Middle frontal gyrus (tissue), 1 donor: Measurements from ENCODE around the gene CPED1.
"Not testable (repeated sequence)": the region's sequence is repeated elsewhere in the genome, so short reads cannot be mapped to it uniquely, and the experiment has no call there.

Experiments used
- DNase-seq: peaks from one replicate; pipeline ENCODE4 v3.0.0-alpha.2; 2015; ENCODE audit warnings: low spot score; ENCODE audit errors: extremely low spot score

Gene CPED1

GRCh38 chr7:120981117-120981516 is 7.4 kb upstream of the CPED1 start:
- DNase-seq, result no peak

GRCh38 chr7:120981888-120982615 is 6.5 kb upstream of the CPED1 start:
- no peak for DNase-seq

GRCh38 chr7:120983592-120983991 is 4.9 kb upstream of the CPED1 start:
- DNase-seq, result not testable (repeated sequence)

- no peak for DNase-seq
Measured at GRCh38 chr7:120984406-120984805, 4.1 kb upstream of the CPED1 start.

- DNase-seq, result no peak
Measured at GRCh38 chr7:120985130-120985758, 3.3 kb upstream of the CPED1 start.

- no peak for DNase-seq
Measured at GRCh38 chr7:120985839-120986238, 2.7 kb upstream of the CPED1 start.

- DNase-seq, result no peak
Measured at GRCh38 chr7:120986650-120987049, 1.9 kb upstream of the CPED1 start.

GRCh38 chr7:120987280-120987679 is 1.2 kb upstream of the CPED1 start:
- DNase-seq, result no peak

- DNase-seq, result peak; percentile 46
Measured at GRCh38 chr7:120987683-120988590, 574 bp upstream of the CPED1 start.

GRCh38 chr7:120989257-120990220 is 1.0 kb downstream of the CPED1 start:
- DNase-seq, result no peak

- DNase-seq, result no peak
Measured at GRCh38 chr7:120990468-120991118, 2.1 kb downstream of the CPED1 start.

GRCh38 chr7:120991161-120991560 is 2.6 kb downstream of the CPED1 start:
- no peak for DNase-seq

- no peak for DNase-seq
Measured at GRCh38 chr7:120991581-120991980, 3.1 kb downstream of the CPED1 start.

- no peak for DNase-seq
Measured at GRCh38 chr7:120992272-120992964, 3.9 kb downstream of the CPED1 start.

GRCh38 chr7:120992965-120993494 is 4.5 kb downstream of the CPED1 start:
- DNase-seq, result no peak

- no peak for DNase-seq
Measured at GRCh38 chr7:120993553-120994191, 5.2 kb downstream of the CPED1 start.

GRCh38 chr7:120994512-120995410 is 6.2 kb downstream of the CPED1 start:
- no peak for DNase-seq

- no peak for DNase-seq
Measured at GRCh38 chr7:120995654-120996053, 7.1 kb downstream of the CPED1 start.
